ENCODE measurements around the gene OXA1L. TPM values are rescaled to one million over a fixed set of nuclear protein-coding genes. Genes with fewer than 3 reads are reported as not detected.

The OXA1L gene
- total RNA-seq, 1 donor from 2014 or later, result 116 TPM

- H3K4me3 Mint-ChIP-seq, result no peak overlapping the region
- no peak overlapping the region for H3K27ac ChIP-seq
- no peaks in the 10 kb centered on the region for H3K27me3 ChIP-seq
- H3K4me3 ChIP-seq, result no peak overlapping the region
- no peak for DNase-seq (ENCODE audit: low spot score)
- no peaks in the 10 kb centered on the region for H3K79me2 ChIP-seq (ENCODE audit: low read depth)
- no peaks in the 10 kb centered on the region for H4K20me1 ChIP-seq (ENCODE audit: low read depth)
- H3K27ac Mint-ChIP-seq, result no peak overlapping the region
- H3K9ac ChIP-seq, result no peak overlapping the region
- H3K36me3 ChIP-seq, result no peaks in the 10 kb centered on the region
- no peak for TF ChIP-seq EZH2phosphoT487 (IDR thresholded peaks at IDR 0.05)
- TF ChIP-seq CTCF (IDR thresholded peaks at IDR 0.05), result no peak
- no peak overlapping the region for H2AFZ ChIP-seq (replicated peaks)
- no peaks in the 10 kb centered on the region for H3K9me3 ChIP-seq (ENCODE audit: low read depth)
- no peak overlapping the region for H3K4me2 ChIP-seq
- no peaks in the 10 kb centered on the region for H3K36me3 Mint-ChIP-seq
- H3F3A ChIP-seq (ENCODE audit: low read depth), result no peaks in the 10 kb centered on the region
- no peaks in the 10 kb centered on the region for H3K9me3 Mint-ChIP-seq
- H3K4me1 ChIP-seq, result no peaks in the 10 kb centered on the region
- H3K27me3 Mint-ChIP-seq (ENCODE audit: insufficient read depth, low read depth), result peaks cover 8% of the 10 kb centered on the region
- H3K4me1 Mint-ChIP-seq, result peaks cover 7% of the 10 kb centered on the region
Observed at GRCh38 chr14:22796087-22796707, 29.7 kb downstream of the OXA1L start.

GRCh38 chr14:22797017-22797917 is 30.8 kb downstream of the OXA1L start:
- DNase-seq (ENCODE audit: low spot score), result no peak
- peaks cover 7% of the 10 kb centered on the region for H3K4me1 Mint-ChIP-seq
- no peak overlapping the region for H3K27ac Mint-ChIP-seq
- H3K4me2 ChIP-seq, result no peak overlapping the region
- H4K20me1 ChIP-seq (ENCODE audit: low read depth), result no peaks in the 10 kb centered on the region
- no peak overlapping the region for H3K27ac ChIP-seq
- no peak overlapping the region for H3K9ac ChIP-seq
- no peaks in the 10 kb centered on the region for H3K79me2 ChIP-seq (ENCODE audit: low read depth)
- peaks cover 8% of the 10 kb centered on the region for H3K27me3 Mint-ChIP-seq (ENCODE audit: insufficient read depth, low read depth)
- H3K4me1 ChIP-seq, result no peaks in the 10 kb centered on the region
- no peaks in the 10 kb centered on the region for H3K9me3 ChIP-seq (ENCODE audit: low read depth)
- no peaks in the 10 kb centered on the region for H3K36me3 Mint-ChIP-seq
- H3K4me3 ChIP-seq, result no peak overlapping the region
- H3K27me3 ChIP-seq, result no peaks in the 10 kb centered on the region
- no peak for TF ChIP-seq EZH2 (IDR thresholded peaks at IDR 0.05)
- no peaks in the 10 kb centered on the region for H3K36me3 ChIP-seq
- H3K4me3 Mint-ChIP-seq, result no peak overlapping the region
- no peak overlapping the region for H2AFZ ChIP-seq (replicated peaks)
- no peaks in the 10 kb centered on the region for H3F3A ChIP-seq (ENCODE audit: low read depth)
- no peaks in the 10 kb centered on the region for H3K9me3 Mint-ChIP-seq

- Histone ChIP-seq H4K20me1 (ENCODE audit: low read depth) (no peaks in the 10 kb centered on the region), H3K4me1 (no peaks in the 10 kb centered on the region), H3K4me2 (no peak overlapping the region), H3F3A (ENCODE audit: low read depth) (no peaks in the 10 kb centered on the region), H3K27me3 (no peaks in the 10 kb centered on the region), H3K79me2 (ENCODE audit: low read depth) (no peaks in the 10 kb centered on the region), H3K27ac (no peak overlapping the region), H3K4me3 (no peak overlapping the region), H3K9ac (no peak overlapping the region), H3K36me3 (no peaks in the 10 kb centered on the region), H3K9me3 (ENCODE audit: low read depth) (no peaks in the 10 kb centered on the region), H2AFZ (replicated peaks) (no peak overlapping the region)
- no peak for DNase-seq (ENCODE audit: low spot score)
- Mint-ChIP-seq H3K27me3 (ENCODE audit: insufficient read depth, low read depth) (peaks cover 8% of the 10 kb centered on the region), H3K9me3 (no peaks in the 10 kb centered on the region), H3K4me1 (peaks cover 7% of the 10 kb centered on the region), H3K27ac (no peak overlapping the region), H3K4me3 (no peak overlapping the region), H3K36me3 (no peaks in the 10 kb centered on the region)
- TF ChIP-seq EZH2 (IDR thresholded peaks at IDR 0.05), result no peak
- TF ChIP-seq EZH2phosphoT487 (IDR thresholded peaks at IDR 0.05), result no peak
- no peak for TF ChIP-seq CTCF (IDR thresholded peaks at IDR 0.05)
Observed at GRCh38 chr14:22798528-22798927, 32.0 kb downstream of the OXA1L start.

GRCh38 chr14:22800346-22800745 is 33.9 kb downstream of the OXA1L start:
- DNase-seq (ENCODE audit: low spot score), result no peak
- Histone ChIP-seq H4K20me1 (ENCODE audit: low read depth) (no peaks in the 10 kb centered on the region), H3K9me3 (ENCODE audit: low read depth) (no peaks in the 10 kb centered on the region), H3K27ac (no peak overlapping the region), H3K4me1 (no peaks in the 10 kb centered on the region), H3K4me2 (no peak overlapping the region), H2AFZ (replicated peaks) (no peak overlapping the region), H3K4me3 (no peak overlapping the region), H3K27me3 (no peaks in the 10 kb centered on the region), H3F3A (ENCODE audit: low read depth) (no peaks in the 10 kb centered on the region), H3K9ac (no peak overlapping the region), H3K36me3 (no peaks in the 10 kb centered on the region), H3K79me2 (ENCODE audit: low read depth) (no peaks in the 10 kb centered on the region)
- Mint-ChIP-seq H3K27ac (no peak overlapping the region), H3K4me3 (no peak overlapping the region), H3K36me3 (no peaks in the 10 kb centered on the region), H3K4me1 (peaks cover 7% of the 10 kb centered on the region), H3K27me3 (ENCODE audit: insufficient read depth, low read depth) (peaks cover 8% of the 10 kb centered on the region), H3K9me3 (no peaks in the 10 kb centered on the region)
- no peak for TF ChIP-seq EZH2phosphoT487 (IDR thresholded peaks at IDR 0.05)
- TF ChIP-seq CTCF (IDR thresholded peaks at IDR 0.05), result no peak
- TF ChIP-seq EZH2 (IDR thresholded peaks at IDR 0.05), result no peak

All from neural progenitor cell (in vitro differentiated cells).